Endothelial cell (in vitro differentiated cells): ENCODE results near the gene NFATC1. TPM values are rescaled to one million over a fixed set of nuclear protein-coding genes. Genes with fewer than 3 reads are reported as not detected.

Source experiments
- DNase-seq: peaks from one replicate; pipeline ENCODE4 v3.0.0; 2021; ENCODE audit warnings: low spot score
- H3K27ac Mint-ChIP-seq: one replicate; pipeline ENCODE4 v1.8.0; 2021; ENCODE audit warnings: mixed read lengths, inconsistent platforms; ENCODE audit not compliant: unreplicated experiment
- H3K27me3 Mint-ChIP-seq: one replicate; pipeline ENCODE4 v1.8.0; 2021; ENCODE audit warnings: mild to moderate bottlenecking, moderate library complexity, mixed read lengths, inconsistent platforms; ENCODE audit not compliant: unreplicated experiment
- H3K36me3 Mint-ChIP-seq: one replicate; pipeline ENCODE4 v1.8.0; 2021; ENCODE audit warnings: mild to moderate bottlenecking, low read depth, mixed read lengths, inconsistent platforms; ENCODE audit not compliant: unreplicated experiment
- H3K4me1 Mint-ChIP-seq: one replicate; pipeline ENCODE4 v1.8.0; 2021; ENCODE audit warnings: mild to moderate bottlenecking, mixed read lengths, inconsistent platforms; ENCODE audit not compliant: unreplicated experiment
- H3K4me3 Mint-ChIP-seq: one replicate; pipeline ENCODE4 v1.8.0; 2021; ENCODE audit warnings: mild to moderate bottlenecking, mixed read lengths, inconsistent platforms; ENCODE audit not compliant: unreplicated experiment
- H3K9me3 Mint-ChIP-seq: one replicate; pipeline ENCODE4 v1.8.0; 2021; ENCODE audit warnings: mixed read lengths, inconsistent platforms; ENCODE audit not compliant: unreplicated experiment
- CTCF ChIP-seq: fragments of 200-600 bp; sonication (generic); IDR thresholded peaks from one replicate; pipeline ENCODE4 v1.5.0; 2021; ENCODE audit warnings: antibody characterized with exemption; ENCODE audit not compliant: unreplicated experiment
- total RNA-seq: library from RNA; stranded (reverse); fragmentation: NEBNext Ultra II Directional; extraction: Animal tissue kit (Norgen Biotek cat#: 25700); gene quantifications from one replicate; pipeline ENCODE4 v1.2.1, GENCODE V29; 2021; ENCODE audit not compliant: unreplicated experiment

Gene NFATC1
- total RNA-seq, 1 donor from 2014 or later: 40.6 TPM

DNA sequence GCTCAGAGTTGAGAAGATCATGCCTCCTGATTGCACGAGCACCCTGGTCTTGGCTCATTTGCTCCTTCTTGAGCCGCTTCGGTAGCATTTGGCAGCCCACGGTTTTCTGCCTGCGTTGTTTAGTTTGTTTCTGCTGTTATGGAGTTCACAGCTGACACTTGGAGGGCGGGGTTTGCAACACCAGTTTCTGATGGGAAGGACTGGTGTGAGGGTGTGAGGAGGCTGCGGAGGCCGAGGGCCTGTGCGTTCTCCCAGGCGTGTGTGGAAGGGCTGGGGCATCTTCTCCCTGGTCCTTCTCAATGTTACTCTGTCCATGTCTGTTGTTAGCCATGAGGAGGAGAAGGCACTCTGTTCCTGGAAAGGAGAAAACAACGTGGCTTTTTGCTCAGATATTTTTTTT lies 22.9 kb downstream of the NFATC1 start:
- Mint-ChIP-seq H3K27me3 (peaks cover 13% of the 10 kb centered on the region), H3K4me1 (peaks cover 15% of the 10 kb centered on the region), H3K9me3 (no peaks in the 10 kb centered on the region), H3K27ac (peak overlapping the region; percentile 30), H3K4me3 (no peak overlapping the region), H3K36me3 (peaks cover 26% of the 10 kb centered on the region)
- no peak for DNase-seq
- no peak for TF ChIP-seq CTCF

GRCh38 chr18:79420033-79420745 lies 24.5 kb downstream of the NFATC1 start:
- no peaks in the 10 kb centered on the region for H3K9me3 Mint-ChIP-seq
- H3K27ac Mint-ChIP-seq: peak overlapping the region; percentile 62
- peak overlapping the region; percentile 44 for H3K4me3 Mint-ChIP-seq
- H3K36me3 Mint-ChIP-seq: peaks cover 26% of the 10 kb centered on the region
- peaks cover 11% of the 10 kb centered on the region for H3K27me3 Mint-ChIP-seq
- no peak for DNase-seq
- TF ChIP-seq CTCF: no peak
- H3K4me1 Mint-ChIP-seq: peaks cover 15% of the 10 kb centered on the region

DNA sequence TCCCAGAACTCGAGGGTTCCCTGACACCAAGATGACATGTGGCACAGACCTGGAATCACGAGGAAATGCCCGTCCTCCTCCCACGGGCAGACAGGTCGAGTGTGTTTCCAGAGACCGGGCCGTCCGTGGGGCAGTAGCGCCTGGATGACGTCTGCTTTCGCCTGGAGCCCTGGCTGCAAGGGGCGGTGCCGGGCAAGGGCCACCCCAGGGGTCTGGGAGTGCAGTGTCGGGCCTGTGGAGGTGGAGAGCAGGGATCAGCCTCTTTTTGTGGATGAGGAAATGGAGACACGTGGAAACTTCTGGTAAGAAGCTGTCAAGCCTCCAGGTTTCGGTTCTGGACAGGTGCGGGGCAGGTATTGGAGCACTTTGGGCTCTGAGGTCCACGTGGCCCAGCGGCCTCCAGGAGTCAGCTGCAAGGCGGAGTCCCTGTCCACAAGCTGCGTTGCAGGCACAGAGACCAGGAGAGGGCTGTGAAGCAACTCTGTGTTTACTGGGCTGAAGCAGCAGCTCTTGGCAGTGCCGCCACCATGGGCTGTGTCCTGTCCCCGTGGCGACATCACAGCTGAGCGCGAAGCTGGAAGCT lies 25.6 kb downstream of the NFATC1 start:
- no peak overlapping the region for H3K4me3 Mint-ChIP-seq
- no peak for DNase-seq
- TF ChIP-seq CTCF: no peak
- H3K4me1 Mint-ChIP-seq: peaks cover 15% of the 10 kb centered on the region
- peaks cover 13% of the 10 kb centered on the region for H3K27me3 Mint-ChIP-seq
- peaks cover 27% of the 10 kb centered on the region for H3K36me3 Mint-ChIP-seq
- H3K27ac Mint-ChIP-seq: no peak overlapping the region
- no peaks in the 10 kb centered on the region for H3K9me3 Mint-ChIP-seq

DNA sequence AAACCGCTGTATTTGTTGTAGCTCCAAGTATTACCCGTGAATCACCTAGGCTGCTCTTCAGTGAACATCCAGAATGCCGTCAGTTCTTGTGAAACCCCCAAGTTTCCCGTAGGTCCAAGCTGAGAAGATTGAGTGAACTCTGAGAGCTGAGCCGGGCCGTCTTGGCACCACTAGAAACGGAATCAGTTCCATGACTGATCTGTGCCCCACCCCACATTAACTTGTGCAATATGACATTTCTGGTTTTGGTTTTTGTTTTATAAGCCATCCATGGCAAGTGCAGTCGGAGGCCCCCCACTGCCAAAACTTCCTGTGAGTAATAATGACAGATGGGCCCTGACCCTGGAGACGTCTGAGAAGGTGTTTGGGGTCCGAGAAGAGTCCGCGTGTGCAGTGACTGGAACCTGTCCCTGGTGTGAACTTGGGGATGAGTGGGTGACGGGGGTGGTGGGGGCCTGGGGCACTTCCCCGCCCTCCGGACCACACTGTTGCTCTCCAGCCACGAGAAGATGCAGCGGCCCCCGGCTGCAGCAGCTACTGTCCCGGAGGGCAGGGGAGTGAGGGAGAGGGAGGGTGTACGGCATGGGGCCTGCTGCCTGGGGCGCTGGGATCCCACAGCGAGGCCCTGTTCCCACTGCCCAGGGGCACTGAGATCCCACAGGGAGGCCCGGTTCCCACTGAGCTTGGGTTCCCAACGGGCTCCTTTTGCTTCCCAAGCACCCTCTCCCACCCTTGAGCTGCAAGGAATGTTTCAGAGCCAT lies 26.5 kb downstream of the NFATC1 start:
- H3K4me3 Mint-ChIP-seq: no peak overlapping the region
- DNase-seq: no peak
- H3K9me3 Mint-ChIP-seq: no peaks in the 10 kb centered on the region
- no peak for TF ChIP-seq CTCF
- H3K27ac Mint-ChIP-seq: no peak overlapping the region
- peaks cover 15% of the 10 kb centered on the region for H3K4me1 Mint-ChIP-seq
- peaks cover 11% of the 10 kb centered on the region for H3K27me3 Mint-ChIP-seq
- H3K36me3 Mint-ChIP-seq: peaks cover 27% of the 10 kb centered on the region

DNA sequence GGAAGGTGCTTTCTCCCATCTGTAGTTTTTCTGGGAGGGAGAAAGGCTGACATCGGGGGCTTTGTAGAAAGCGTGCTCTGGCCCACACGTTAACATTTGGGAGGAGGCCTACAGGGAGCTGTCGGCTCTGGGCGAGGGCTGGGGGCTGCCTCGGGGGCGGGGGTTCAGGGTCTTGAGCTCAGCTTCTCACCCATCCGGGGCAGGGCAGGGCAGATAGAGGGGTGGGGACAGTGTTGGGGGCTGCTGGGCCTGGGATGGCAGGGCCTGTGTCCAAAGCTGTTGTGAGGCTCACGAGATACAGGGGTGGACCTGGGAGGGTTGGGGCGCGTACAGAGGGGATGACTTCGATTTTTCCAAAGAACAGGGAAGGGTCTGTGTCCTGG lies 27.0 kb downstream of the NFATC1 start:
- Mint-ChIP-seq H3K36me3 (peaks cover 27% of the 10 kb centered on the region), H3K9me3 (no peaks in the 10 kb centered on the region), H3K4me3 (no peak overlapping the region), H3K27me3 (peaks cover 11% of the 10 kb centered on the region), H3K27ac (no peak overlapping the region), H3K4me1 (peaks cover 15% of the 10 kb centered on the region)
- no peak for DNase-seq
- no peak for TF ChIP-seq CTCF
